DND-41 (cell line): ENCODE data around the gene NAT10.

ENCODE experiments used
- CTCF ChIP-seq: IDR thresholded peaks from 2 replicates; pipeline ENCODE4 v1.5.1; 2012; ENCODE audit warnings: borderline replicate concordance, low read length, moderate library complexity, mild to moderate bottlenecking; ENCODE audit not compliant: poor library complexity, severe bottlenecking; ENCODE audit errors: extremely low read depth
- EZH2 ChIP-seq: IDR thresholded peaks from 3 replicates; pipeline ENCODE4 v1.6.1; 2012; ENCODE audit warnings: borderline replicate concordance, low read depth, mild to moderate bottlenecking, moderate library complexity, low read length, inconsistent platforms; ENCODE audit not compliant: severe bottlenecking

- no peak for TF ChIP-seq EZH2
- TF ChIP-seq CTCF = no peak
Observed at GRCh38 chr11:34149274-34149673, 43.8 kb downstream of the NAT10 start.
